ENCODE data around the gene GRP.

GRP gene

GRCh38 chr18:59219672-59220163 lies at the start of gene GRP:
GRP (plus strand) TSS chr18:59220158; CDS start chr18:59220266, 108 bp downstream.
- no peak for TF ChIP-seq CTCF (conservative IDR thresholded peaks at IDR 0.05)

GRCh38 chr18:59172664-59173249 lies 47.2 kb upstream of the GRP start:
- TF ChIP-seq CTCF (conservative IDR thresholded peaks at IDR 0.05) = no peak
- H3K27ac ChIP-seq = no peak overlapping the region

More at GRCh38 chr18:59219672-59220163, at the start of gene GRP:
- no peak within 1 kb of the TSS for H3K27ac ChIP-seq

GRCh38 chr18:59177485-59177884 lies 42.5 kb upstream of the GRP start:
- no peak for TF ChIP-seq CTCF (conservative IDR thresholded peaks at IDR 0.05)
- H3K27ac ChIP-seq = no peak overlapping the region

GRCh38 chr18:59180150-59180845 lies 39.7 kb upstream of the GRP start:
- no peak for TF ChIP-seq CTCF (conservative IDR thresholded peaks at IDR 0.05)
- H3K27ac ChIP-seq = no peak overlapping the region

- H3K27ac ChIP-seq = no peak overlapping the region
- no peak for TF ChIP-seq CTCF (conservative IDR thresholded peaks at IDR 0.05)
Measured at GRCh38 chr18:59182673-59183072, 37.3 kb upstream of the GRP start.

GRCh38 chr18:59189008-59189407 lies 30.9 kb upstream of the GRP start:
- TF ChIP-seq CTCF (conservative IDR thresholded peaks at IDR 0.05) = no peak
- no peak overlapping the region for H3K27ac ChIP-seq

- TF ChIP-seq CTCF (conservative IDR thresholded peaks at IDR 0.05) = no peak
- no peak overlapping the region for H3K27ac ChIP-seq
Measured at GRCh38 chr18:59189746-59190145, 30.2 kb upstream of the GRP start.

Data from VCaP (cell line).